Measurements from ENCODE around the gene SLC23A2.
"Not testable (repeated sequence)": the region's sequence is repeated elsewhere in the genome, so short reads cannot be mapped to it uniquely, and the experiment has no call there.

SLC23A2 gene

GRCh38 chr20:4896971-4897497, 104.3 kb downstream of the SLC23A2 start:
- DNase-seq: no peak

- DNase-seq: no peak
Observed at GRCh38 chr20:4896119-4896702, 105.1 kb downstream of the SLC23A2 start.

GRCh38 chr20:4894981-4895381, 106.3 kb downstream of the SLC23A2 start:
- no peak for DNase-seq

- no peak for DNase-seq
Observed at GRCh38 chr20:4894409-4894808, 106.9 kb downstream of the SLC23A2 start.

- DNase-seq: no peak
Observed at GRCh38 chr20:4893709-4894108, 107.6 kb downstream of the SLC23A2 start.

- DNase-seq: no peak
Observed at GRCh38 chr20:4891997-4892396, 109.3 kb downstream of the SLC23A2 start.

- no peak for DNase-seq
Observed at GRCh38 chr20:4891190-4891763, 110.0 kb downstream of the SLC23A2 start.

GRCh38 chr20:4889446-4889845, 111.9 kb downstream of the SLC23A2 start:
- DNase-seq: no peak

- DNase-seq: no peak
Observed at GRCh38 chr20:4887586-4887985, 113.7 kb downstream of the SLC23A2 start.

GRCh38 chr20:4886771-4887527, 114.4 kb downstream of the SLC23A2 start:
- no peak for DNase-seq

- no peak for DNase-seq
Observed at GRCh38 chr20:4885877-4886276, 115.4 kb downstream of the SLC23A2 start.

GRCh38 chr20:4883546-4883945, 117.8 kb downstream of the SLC23A2 start:
- DNase-seq: no peak

- no peak for DNase-seq
Observed at GRCh38 chr20:4883051-4883450, 118.3 kb downstream of the SLC23A2 start.

GRCh38 chr20:4881006-4881730, 120.1 kb downstream of the SLC23A2 start:
- no peak for DNase-seq

GRCh38 chr20:4880051-4880450, 121.3 kb downstream of the SLC23A2 start:
- DNase-seq: no peak

GRCh38 chr20:4878099-4878498, 123.2 kb downstream of the SLC23A2 start:
- DNase-seq: not testable (repeated sequence)

- no peak for DNase-seq
Observed at GRCh38 chr20:4876731-4877130, 124.6 kb downstream of the SLC23A2 start.

GRCh38 chr20:4876301-4876700, 125.0 kb downstream of the SLC23A2 start:
- DNase-seq: no peak

- DNase-seq: no peak
Observed at GRCh38 chr20:4875578-4876067, 125.7 kb downstream of the SLC23A2 start.

- DNase-seq: no peak
Observed at GRCh38 chr20:4873396-4873795, 127.9 kb downstream of the SLC23A2 start.

GRCh38 chr20:4871486-4871885, 129.8 kb downstream of the SLC23A2 start:
- DNase-seq: no peak

GRCh38 chr20:4870906-4871305, 130.4 kb downstream of the SLC23A2 start:
- no peak for DNase-seq
